Activated T-helper 2 cell treated with anti-CD3 and anti-CD28 coated beads, Interferon-gamma antibody, Interleukin-2, Interleukin-4, amounts not matched to agents 10 μg/mL and 5 μg/mL and 100 μg/mL, durations not matched to agents 14 hours and 24 hours and 36 hours (primary cell): ENCODE results near the gene APRT. TPM values are rescaled to one million over a fixed set of nuclear protein-coding genes. Genes with fewer than 3 reads are reported as not detected.

Experiments used
- DNase-seq: peaks from one replicate; pipeline ENCODE4 v3.0.0; 2021; ENCODE audit warnings: low spot score
- H3K27ac Mint-ChIP-seq: one replicate; pipeline ENCODE4 v1.8.0; 2021; ENCODE audit warnings: mixed read lengths
- H3K27me3 Mint-ChIP-seq: one replicate; pipeline ENCODE4 v1.8.0; 2021; ENCODE audit warnings: low read depth, mixed read lengths
- H3K36me3 Mint-ChIP-seq: one replicate; pipeline ENCODE4 v1.8.0; 2021; ENCODE audit warnings: low read depth, mixed read lengths
- H3K4me1 Mint-ChIP-seq: one replicate; pipeline ENCODE4 v1.8.0; 2021; ENCODE audit warnings: low read depth, mixed read lengths
- H3K4me3 Mint-ChIP-seq: one replicate; pipeline ENCODE4 v1.8.0; 2021; ENCODE audit warnings: low read depth, mild to moderate bottlenecking, moderate library complexity, mixed read lengths
- H3K9me3 Mint-ChIP-seq: one replicate; pipeline ENCODE4 v1.8.0; 2021; ENCODE audit warnings: mixed read lengths
- intact Hi-C: fragments of 100-400 bp; cut with micrococcal nuclease; formaldehyde crosslinking; loops from one replicate; pipeline ENCODE4 v1.15.1; 2023
- total RNA-seq: library from RNA; stranded (reverse); gene quantifications from 2 replicates; pipeline ENCODE4 v1.2.3, GENCODE V29; 2022

The APRT gene
- total RNA-seq, 1 donor from 2014 or later, result 294 TPM

DNA sequence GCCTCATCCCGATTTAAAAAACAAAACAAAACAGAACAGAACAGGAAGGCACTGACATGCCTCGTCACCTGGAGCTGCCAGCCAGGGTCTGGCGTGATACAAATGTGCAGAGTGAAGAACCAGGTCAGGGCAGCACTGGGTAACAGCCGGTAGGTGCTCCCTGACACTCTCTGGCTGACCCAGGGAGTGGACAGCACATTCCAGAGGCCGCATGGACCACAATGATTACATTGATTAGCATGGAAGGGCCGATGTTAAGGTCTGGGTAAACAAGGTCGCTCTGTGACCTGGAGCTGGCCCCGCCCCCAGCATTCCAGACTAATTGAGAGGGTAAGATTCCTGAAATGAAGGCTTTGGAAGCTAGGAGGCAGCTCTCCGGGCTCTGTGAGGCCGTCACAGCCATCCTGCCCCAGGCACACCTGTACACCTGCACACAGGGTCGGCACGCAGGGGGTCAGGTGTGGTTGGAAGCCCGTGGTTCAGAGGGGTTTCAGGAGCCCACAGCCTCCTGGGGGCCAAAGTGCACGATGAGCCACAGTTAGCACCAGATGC lies 48.1 kb downstream of the APRT start:
- Mint-ChIP-seq H3K27ac (no peak overlapping the region), H3K4me3 (no peak overlapping the region), H3K9me3 (no peaks in the 10 kb centered on the region), H3K27me3 (no peaks in the 10 kb centered on the region), H3K4me1 (peaks cover 15% of the 10 kb centered on the region), H3K36me3 (peaks cover 7% of the 10 kb centered on the region)
- intact Hi-C loops, result no loop called here
- DNase-seq, result no peak

GRCh38 chr16:88762941-88763340 lies 48.8 kb downstream of the APRT start:
- intact Hi-C loops, result no loop called here
- peaks cover 16% of the 10 kb centered on the region for H3K4me1 Mint-ChIP-seq
- H3K36me3 Mint-ChIP-seq, result peaks cover 7% of the 10 kb centered on the region
- H3K4me3 Mint-ChIP-seq, result no peak overlapping the region
- no peaks in the 10 kb centered on the region for H3K27me3 Mint-ChIP-seq
- no peak for DNase-seq
- no peaks in the 10 kb centered on the region for H3K9me3 Mint-ChIP-seq
- no peak overlapping the region for H3K27ac Mint-ChIP-seq

DNA sequence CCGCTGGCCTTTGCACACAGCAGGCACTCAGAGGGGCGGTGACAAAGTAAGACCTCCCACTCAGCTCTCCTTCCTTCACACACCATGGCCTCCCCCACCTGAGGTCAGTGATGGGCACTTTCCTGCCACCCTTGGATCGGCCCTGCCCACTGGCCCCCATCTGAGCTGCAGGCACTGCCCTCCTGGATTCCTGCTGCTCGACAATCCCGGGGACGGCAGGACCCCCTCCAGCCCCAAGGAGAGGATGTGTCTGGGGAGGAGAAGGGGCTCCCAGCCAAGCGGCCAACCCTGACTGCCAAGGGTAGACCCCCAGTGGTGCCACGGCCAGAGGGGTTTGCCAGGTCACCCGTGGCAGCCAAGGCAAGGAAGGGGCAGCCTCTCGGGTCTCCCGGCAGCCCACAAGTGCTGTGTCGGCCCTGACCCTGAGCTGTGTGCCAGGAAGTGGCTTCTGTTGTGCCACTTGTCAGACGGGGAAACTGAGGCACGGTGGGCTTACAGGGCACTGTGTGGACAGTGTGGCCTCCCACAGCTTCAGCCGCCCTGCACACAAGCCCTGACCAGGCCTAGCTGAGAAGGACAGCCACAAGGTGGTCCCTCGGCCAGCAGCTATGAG lies 49.4 kb downstream of the APRT start:
- no peak overlapping the region for H3K4me3 Mint-ChIP-seq
- DNase-seq, result no peak
- peaks cover 15% of the 10 kb centered on the region for H3K4me1 Mint-ChIP-seq
- H3K9me3 Mint-ChIP-seq, result no peaks in the 10 kb centered on the region
- no peak overlapping the region for H3K27ac Mint-ChIP-seq
- intact Hi-C loops, result no loop called here
- H3K36me3 Mint-ChIP-seq, result peaks cover 7% of the 10 kb centered on the region
- H3K27me3 Mint-ChIP-seq, result no peaks in the 10 kb centered on the region

GRCh38 chr16:88761830-88762229 lies 49.9 kb downstream of the APRT start:
- no peaks in the 10 kb centered on the region for H3K9me3 Mint-ChIP-seq
- H3K36me3 Mint-ChIP-seq, result peaks cover 7% of the 10 kb centered on the region
- peaks cover 10% of the 10 kb centered on the region for H3K4me1 Mint-ChIP-seq
- no peak overlapping the region for H3K4me3 Mint-ChIP-seq
- no peak overlapping the region for H3K27ac Mint-ChIP-seq
- intact Hi-C loops, result no loop called here
- H3K27me3 Mint-ChIP-seq, result no peaks in the 10 kb centered on the region
- DNase-seq, result no peak

DNA sequence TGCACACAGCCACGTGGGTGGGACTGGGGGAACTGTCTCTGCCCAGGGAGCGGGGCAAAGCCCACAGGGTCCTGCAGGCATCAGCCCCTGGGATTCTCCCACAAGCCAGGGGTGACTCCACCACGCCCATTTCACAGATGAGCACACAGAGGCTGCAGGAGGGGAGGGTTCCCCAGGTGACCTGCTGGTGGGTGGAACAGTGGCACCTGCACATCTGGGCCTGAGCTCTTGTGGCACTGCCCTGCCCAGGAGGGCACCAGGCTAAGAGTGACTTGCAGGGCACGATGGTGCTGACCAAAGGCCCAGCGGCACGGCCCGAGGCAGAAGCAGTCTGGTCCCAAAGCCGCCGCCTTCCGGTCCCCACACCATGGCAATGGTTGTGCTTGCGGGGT lies 50.6 kb downstream of the APRT start:
- H3K4me3 Mint-ChIP-seq, result no peak overlapping the region
- peaks cover 9% of the 10 kb centered on the region for H3K4me1 Mint-ChIP-seq
- peaks cover 7% of the 10 kb centered on the region for H3K36me3 Mint-ChIP-seq
- H3K27ac Mint-ChIP-seq, result no peak overlapping the region
- intact Hi-C loops, result no loop called here
- H3K27me3 Mint-ChIP-seq, result no peaks in the 10 kb centered on the region
- DNase-seq, result no peak
- H3K9me3 Mint-ChIP-seq, result no peaks in the 10 kb centered on the region

- Mint-ChIP-seq H3K36me3 (peaks cover 7% of the 10 kb centered on the region), H3K4me1 (peaks cover 6% of the 10 kb centered on the region), H3K27me3 (no peaks in the 10 kb centered on the region), H3K4me3 (no peak overlapping the region), H3K27ac (no peak overlapping the region), H3K9me3 (no peaks in the 10 kb centered on the region)
- no peak for DNase-seq
- intact Hi-C loops, result no loop called here
Measured at GRCh38 chr16:88760424-88761142, 51.1 kb downstream of the APRT start.

DNA sequence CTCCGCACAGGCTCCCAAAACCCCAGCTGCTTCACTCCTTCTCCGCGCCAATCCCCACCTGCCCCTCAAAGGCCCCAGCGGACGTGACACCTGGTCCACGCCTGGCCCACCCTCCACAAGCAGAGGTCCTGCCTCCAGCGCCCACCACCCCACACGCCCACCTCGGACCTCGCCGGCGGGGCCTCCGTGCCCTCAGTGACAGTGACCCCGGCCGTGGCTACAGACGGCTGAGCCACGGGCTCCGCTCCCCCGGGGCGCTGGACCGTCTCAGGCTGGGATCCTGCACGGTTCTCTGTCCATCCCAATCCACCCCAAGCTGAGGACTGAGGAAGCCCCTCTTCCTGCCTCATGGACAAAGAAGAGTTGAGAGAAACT lies 51.8 kb downstream of the APRT start:
- peaks cover 8% of the 10 kb centered on the region for H3K4me1 Mint-ChIP-seq
- intact Hi-C loops, result no loop called here
- no peaks in the 10 kb centered on the region for H3K27me3 Mint-ChIP-seq
- no peak for DNase-seq
- no peak overlapping the region for H3K27ac Mint-ChIP-seq
- no peak overlapping the region for H3K4me3 Mint-ChIP-seq
- H3K9me3 Mint-ChIP-seq, result no peaks in the 10 kb centered on the region
- H3K36me3 Mint-ChIP-seq, result peaks cover 7% of the 10 kb centered on the region

Other genes with a start within 250 kb of the APRT start
- 93.9 and 101 TPM in 2 replicates for gene ZC3H18, start 241.5 kb downstream of the APRT start, total RNA-seq
- not detected in 2 replicates for gene IL17C, start 173.4 kb downstream of the APRT start, total RNA-seq
- gene CYBA, start 160.9 kb downstream of the APRT start, total RNA-seq, result 233 and 242 TPM in 2 replicates
- gene MVD, start 148.8 kb downstream of the APRT start, total RNA-seq, result 132 and 137 TPM in 2 replicates
- gene SNAI3, start 125.4 kb downstream of the APRT start, total RNA-seq, result 2.0 and 2.3 TPM in 2 replicates
- 39.9 and 52.1 TPM in 2 replicates for gene RNF166, start 105.5 kb downstream of the APRT start, total RNA-seq
- 43.8 and 43.9 TPM in 2 replicates for gene CTU2, start 105.4 kb downstream of the APRT start, total RNA-seq
- gene PIEZO1, start 26.7 kb downstream of the APRT start, total RNA-seq, result 240 and 255 TPM in 2 replicates
- gene CDT1, start 8.1 kb downstream of the APRT start, total RNA-seq, result 79.9 and 90.9 TPM in 2 replicates
- gene GALNS, start 45.0 kb upstream of the APRT start, total RNA-seq, result 26.1 and 27.8 TPM in 2 replicates
- gene TRAPPC2L, start 45.2 kb upstream of the APRT start, total RNA-seq, result 56.5 and 57.5 TPM in 2 replicates
- not detected in 2 replicates for gene PABPN1L, start 54.7 kb upstream of the APRT start, total RNA-seq
- 0.23 and 0.30 TPM in 2 replicates for gene CBFA2T3, start 165.3 kb upstream of the APRT start, total RNA-seq